ENCODE measurements around the gene INTS2. TPM values are rescaled to one million over a fixed set of nuclear protein-coding genes. Genes with fewer than 3 reads are reported as not detected.

Gene INTS2
- polyA plus RNA-seq, 1 donor from 2014 or later = 23.7 TPM

DNA sequence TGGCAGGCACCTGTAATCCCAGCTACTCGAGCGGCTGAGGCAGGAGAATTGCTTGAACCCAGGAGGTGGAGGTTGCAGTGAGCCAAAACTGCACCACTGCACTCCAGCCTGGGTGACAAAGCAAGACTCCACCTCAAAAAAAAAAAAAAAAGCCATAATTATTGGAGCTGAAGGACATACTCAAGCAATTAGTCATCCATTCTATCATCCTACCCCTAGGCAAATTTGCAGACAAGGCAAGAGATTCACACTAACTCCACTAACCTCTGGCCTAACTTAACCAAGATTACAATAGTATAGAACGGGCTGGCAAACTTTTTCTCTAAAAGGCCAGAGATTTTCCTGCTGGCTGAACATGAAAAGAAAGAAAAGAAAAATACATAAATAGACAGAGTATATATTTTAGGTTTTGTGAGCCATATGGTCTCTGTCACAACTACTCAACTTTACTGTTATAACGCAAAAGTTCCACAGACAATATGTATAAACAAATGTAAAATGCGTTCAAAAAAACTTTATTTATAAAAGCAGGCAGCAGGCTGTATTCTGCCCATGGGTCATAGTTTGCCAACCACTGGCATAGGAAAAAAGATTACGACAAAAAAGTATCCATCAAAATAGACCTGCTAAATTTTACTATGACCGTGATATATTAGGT, 94.1 kb downstream of the INTS2 start:
- no peak overlapping the region for H3K9ac ChIP-seq (ENCODE audit: low read length)
- H3K36me3 ChIP-seq (ENCODE audit: insufficient read depth, low read length) = no peaks in the 10 kb centered on the region
- no peak overlapping the region for H3K27ac ChIP-seq (ENCODE audit: low read length)
- no peak overlapping the region for H3K4me2 ChIP-seq (ENCODE audit: low read length)
- TF ChIP-seq POLR2AphosphoS5 (IDR thresholded peaks at IDR 0.05) = no peak
- TF ChIP-seq SMC3 (conservative IDR thresholded peaks at IDR 0.05; ENCODE audit: poor library complexity) = no peak
- no peak for TF ChIP-seq EP300 (conservative IDR thresholded peaks at IDR 0.05; ENCODE audit: poor library complexity, severe bottlenecking)
- no peak for TF ChIP-seq EZH2 (IDR thresholded peaks at IDR 0.05; ENCODE audit: borderline replicate concordance, insufficient read depth, low read length, poor library complexity, severe bottlenecking)
- no peak overlapping the region for H3K4me3 ChIP-seq (ENCODE audit: low read length)
- H3K9me3 ChIP-seq (ENCODE audit: low read length) = no peaks in the 10 kb centered on the region
- no peaks in the 10 kb centered on the region for H3F3A ChIP-seq (ENCODE audit: insufficient read depth, low read length, poor library complexity, severe bottlenecking)
- H4K20me1 ChIP-seq (ENCODE audit: insufficient read depth) = no peaks in the 10 kb centered on the region
- H3K27me3 ChIP-seq (ENCODE audit: insufficient read depth, low read depth, low read length) = no peaks in the 10 kb centered on the region
- H2AFZ ChIP-seq (ENCODE audit: low read depth, low read length) = no peak overlapping the region
- no peaks in the 10 kb centered on the region for H3K79me2 ChIP-seq (replicated peaks; ENCODE audit: insufficient read depth, low read length)
- no peaks in the 10 kb centered on the region for H3K9me2 ChIP-seq (ENCODE audit: insufficient read depth, low read length)

- Histone ChIP-seq H3K27ac (ENCODE audit: low read length) (no peak overlapping the region), H3K27me3 (ENCODE audit: insufficient read depth, low read depth, low read length) (no peaks in the 10 kb centered on the region)
- TF ChIP-seq RAD21 (conservative IDR thresholded peaks at IDR 0.05) (no peak), POLR2AphosphoS5 (IDR thresholded peaks at IDR 0.05) (no peak), EZH2 (IDR thresholded peaks at IDR 0.05; ENCODE audit: borderline replicate concordance, insufficient read depth, low read length, poor library complexity, severe bottlenecking) (no peak), SMC3 (conservative IDR thresholded peaks at IDR 0.05; ENCODE audit: poor library complexity) (no peak), MXI1 (conservative IDR thresholded peaks at IDR 0.05; ENCODE audit: poor library complexity, severe bottlenecking) (no peak), TAF1 (IDR thresholded peaks at IDR 0.05; ENCODE audit: low read depth) (no peak), REST (IDR thresholded peaks at IDR 0.05; ENCODE audit: borderline replicate concordance) (no peak), EP300 (conservative IDR thresholded peaks at IDR 0.05; ENCODE audit: poor library complexity, severe bottlenecking) (no peak)
- TF ChIP-seq, protein P1, sequence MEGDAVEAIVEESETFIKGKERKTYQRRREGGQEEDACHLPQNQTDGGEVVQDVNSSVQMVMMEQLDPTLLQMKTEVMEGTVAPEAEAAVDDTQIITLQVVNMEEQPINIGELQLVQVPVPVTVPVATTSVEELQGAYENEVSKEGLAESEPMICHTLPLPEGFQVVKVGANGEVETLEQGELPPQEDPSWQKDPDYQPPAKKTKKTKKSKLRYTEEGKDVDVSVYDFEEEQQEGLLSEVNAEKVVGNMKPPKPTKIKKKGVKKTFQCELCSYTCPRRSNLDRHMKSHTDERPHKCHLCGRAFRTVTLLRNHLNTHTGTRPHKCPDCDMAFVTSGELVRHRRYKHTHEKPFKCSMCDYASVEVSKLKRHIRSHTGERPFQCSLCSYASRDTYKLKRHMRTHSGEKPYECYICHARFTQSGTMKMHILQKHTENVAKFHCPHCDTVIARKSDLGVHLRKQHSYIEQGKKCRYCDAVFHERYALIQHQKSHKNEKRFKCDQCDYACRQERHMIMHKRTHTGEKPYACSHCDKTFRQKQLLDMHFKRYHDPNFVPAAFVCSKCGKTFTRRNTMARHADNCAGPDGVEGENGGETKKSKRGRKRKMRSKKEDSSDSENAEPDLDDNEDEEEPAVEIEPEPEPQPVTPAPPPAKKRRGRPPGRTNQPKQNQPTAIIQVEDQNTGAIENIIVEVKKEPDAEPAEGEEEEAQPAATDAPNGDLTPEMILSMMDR (IDR thresholded peaks at IDR 0.05; ENCODE audit: poor library complexity, severe bottlenecking) = no peak
These were observed 95.3 kb downstream of the INTS2 start for GRCh38 chr17:61832463-61832862.

More at GRCh38 chr17:61832463-61832862, 95.3 kb downstream of the INTS2 start:
- H3K4me3 ChIP-seq (ENCODE audit: low read length) = no peak overlapping the region
- H3K36me3 ChIP-seq (ENCODE audit: insufficient read depth, low read length) = no peaks in the 10 kb centered on the region
- no peak overlapping the region for H2AFZ ChIP-seq (ENCODE audit: low read depth, low read length)
- H4K20me1 ChIP-seq (ENCODE audit: insufficient read depth) = no peaks in the 10 kb centered on the region
- H3K9me2 ChIP-seq (ENCODE audit: insufficient read depth, low read length) = no peaks in the 10 kb centered on the region
- H3K9me3 ChIP-seq (ENCODE audit: low read length) = no peaks in the 10 kb centered on the region
- no peak overlapping the region for H3K9ac ChIP-seq (ENCODE audit: low read length)
- no peak overlapping the region for H3K4me2 ChIP-seq (ENCODE audit: low read length)
- no peaks in the 10 kb centered on the region for H3K79me2 ChIP-seq (replicated peaks; ENCODE audit: insufficient read depth, low read length)
- H3F3A ChIP-seq (ENCODE audit: insufficient read depth, low read length, poor library complexity, severe bottlenecking) = no peaks in the 10 kb centered on the region
